GM21360 (cell line): Measurements from ENCODE around the gene APOC3.
A peak's percentile ranks its signal among the peaks of the same experiment; 100 is the strongest.

ENCODE experiments used
- ATAC-seq: cut with Tn5 transposase; IDR thresholded peaks from one replicate; pipeline ENCODE4 v1.9.1; 2021; ENCODE audit warnings: mild to moderate bottlenecking, moderate library complexity; ENCODE audit not compliant: unreplicated experiment

Gene APOC3

DNA sequence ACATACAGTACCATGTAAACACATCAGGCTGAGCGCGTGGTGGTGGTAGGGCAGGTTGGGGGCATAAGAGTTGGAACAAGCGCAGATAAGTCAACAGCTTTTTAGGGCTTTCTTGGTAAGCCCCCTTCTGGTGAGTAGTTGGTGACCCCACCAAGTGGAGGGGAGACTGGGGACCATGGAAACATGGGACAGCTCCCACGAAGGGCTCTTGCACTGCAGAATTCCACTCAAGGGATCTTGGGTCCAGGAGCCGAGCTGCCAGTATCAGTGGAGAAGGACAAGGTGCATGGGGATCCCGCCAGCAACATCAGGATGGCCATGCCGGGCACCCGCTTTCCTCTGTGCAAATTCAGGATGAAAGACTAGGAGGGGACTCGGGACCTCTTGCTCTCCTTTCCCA lies 14.0 kb downstream of the APOC3 start:
- no peak for ATAC-seq

DNA sequence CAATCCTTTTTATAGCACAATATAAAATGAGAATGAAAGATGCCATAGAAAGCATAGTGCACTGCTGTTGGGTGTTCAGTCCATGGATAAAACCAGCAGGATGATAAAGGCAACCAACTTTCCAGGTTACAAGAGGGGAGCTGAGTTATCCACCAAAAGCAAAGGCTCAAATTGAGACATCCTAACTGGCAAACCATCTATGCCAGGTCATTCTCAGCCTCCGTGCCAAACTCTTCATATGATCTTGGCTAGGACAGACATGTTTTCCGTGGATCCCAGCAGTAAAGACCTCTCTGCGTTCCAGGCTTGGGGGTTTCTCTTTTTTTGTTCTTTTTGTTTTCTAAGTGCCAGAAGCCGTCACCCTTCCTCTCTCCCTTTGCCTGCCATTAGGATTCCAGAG lies 15.0 kb downstream of the APOC3 start:
- ATAC-seq = no peak

DNA sequence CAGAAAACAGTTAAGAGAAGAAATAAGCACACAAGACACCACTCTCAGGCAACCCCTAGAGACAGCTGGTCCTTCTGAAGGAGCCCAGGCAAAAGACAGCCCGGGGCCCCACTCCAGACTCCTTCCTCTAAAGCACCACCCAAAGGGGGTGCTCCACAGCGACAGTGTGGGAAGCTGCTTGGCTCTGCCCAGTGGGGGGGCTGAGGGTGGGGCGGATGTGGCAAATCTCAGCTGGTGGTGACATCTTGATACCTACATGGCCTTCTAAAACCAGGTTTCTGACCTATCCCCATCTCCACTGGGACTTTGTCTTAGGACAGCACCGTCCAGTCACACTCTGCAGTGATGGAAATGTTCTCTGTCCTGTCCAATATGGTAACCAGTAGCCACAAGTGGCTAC lies 17.9 kb downstream of the APOC3 start:
- ATAC-seq = no peak

DNA sequence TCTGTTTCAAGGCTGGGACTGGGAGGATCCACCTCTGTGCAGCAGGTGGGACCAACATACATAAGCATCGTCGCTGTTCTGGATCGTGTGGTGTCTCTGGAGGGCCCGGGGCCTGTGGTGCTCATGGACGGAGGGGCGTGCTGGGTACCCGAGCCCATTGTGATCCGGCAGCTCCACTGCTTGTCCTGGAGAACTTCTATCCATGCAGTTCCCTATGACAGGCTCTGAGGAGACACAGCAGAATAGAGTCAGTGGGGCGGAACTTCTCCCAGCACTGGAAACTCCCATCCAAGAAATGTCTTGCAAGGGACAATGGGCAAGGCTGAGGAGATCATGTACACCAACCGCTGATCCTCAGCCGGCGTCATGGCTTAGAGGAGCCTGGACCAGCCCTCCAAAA lies 19.4 kb downstream of the APOC3 start:
- no peak for ATAC-seq

DNA sequence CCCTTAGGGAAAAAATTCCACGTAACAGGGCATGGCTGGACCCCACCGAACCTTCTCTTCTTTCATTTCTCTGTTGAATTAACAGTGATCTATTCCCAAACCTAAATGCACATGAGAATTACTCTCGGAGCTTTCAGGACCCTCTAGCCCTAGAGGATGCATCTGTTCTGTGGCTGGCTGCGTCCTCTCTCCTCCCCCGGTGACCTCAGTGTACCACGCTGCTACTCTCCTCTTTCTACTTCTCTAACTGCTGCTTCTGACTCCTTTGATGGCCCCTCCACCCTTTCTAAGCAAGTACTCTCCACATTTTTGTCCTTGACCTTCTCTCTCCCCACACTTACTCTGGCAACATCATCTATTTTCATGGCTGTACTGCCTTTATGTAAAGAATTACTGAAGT lies 19.8 kb downstream of the APOC3 start:
- no peak for ATAC-seq

DNA sequence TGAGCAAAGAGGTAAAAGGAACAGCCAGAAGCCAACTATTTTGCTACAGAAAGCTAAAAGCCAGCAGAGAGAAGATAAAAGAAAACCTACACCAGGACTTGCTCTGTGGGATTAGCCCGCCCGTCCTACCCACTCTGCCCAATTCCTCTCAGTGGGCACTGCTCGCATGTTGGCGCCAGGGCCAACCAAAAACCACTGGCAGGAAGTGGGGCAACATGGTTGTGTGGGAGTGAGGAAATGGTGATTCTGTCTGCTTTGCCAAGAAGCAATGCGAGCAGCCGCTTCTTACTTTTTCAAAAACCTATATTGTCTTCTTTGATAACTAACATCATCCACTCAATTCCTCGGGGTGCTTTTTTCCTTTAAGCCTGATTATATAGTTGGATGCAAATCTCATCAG lies 21.9 kb downstream of the APOC3 start:
- no peak for ATAC-seq

DNA sequence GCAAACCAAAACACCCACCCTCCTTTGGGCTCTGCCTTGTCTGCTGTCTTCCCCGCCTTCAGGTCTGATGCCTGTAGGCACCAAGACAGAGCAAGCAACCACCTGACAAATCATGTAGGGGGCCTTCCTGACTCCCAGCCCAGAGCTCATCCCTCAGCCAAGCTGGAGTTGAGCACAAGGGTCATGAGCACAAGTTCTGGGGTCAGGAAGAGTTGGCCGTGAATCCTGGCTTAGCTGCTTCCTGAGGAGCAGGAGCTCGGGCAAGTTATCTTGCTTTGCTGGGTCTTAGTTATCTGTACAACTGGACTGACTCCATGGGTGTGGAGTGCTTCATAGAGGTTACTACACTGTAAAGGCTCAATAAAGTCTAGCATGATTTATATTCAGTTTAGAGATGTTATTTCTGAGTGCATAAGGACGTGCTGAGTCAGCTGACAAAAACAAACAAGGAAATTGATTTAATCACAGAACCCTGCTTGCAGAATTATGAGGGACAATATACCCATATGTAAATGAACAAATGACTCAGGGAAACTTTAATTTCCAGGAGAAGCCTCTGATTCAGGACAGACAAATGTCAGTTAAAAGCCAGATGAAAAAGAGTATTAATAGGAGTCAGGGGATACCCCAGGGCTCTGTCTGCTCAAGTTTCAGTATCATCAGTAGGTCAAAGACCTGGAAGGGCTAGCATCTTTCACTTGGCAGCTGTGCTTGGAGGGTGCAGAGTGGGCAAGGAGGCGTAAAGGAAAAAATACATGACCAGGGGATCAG lies 22.7 kb downstream of the APOC3 start:
- ATAC-seq = no peak

DNA sequence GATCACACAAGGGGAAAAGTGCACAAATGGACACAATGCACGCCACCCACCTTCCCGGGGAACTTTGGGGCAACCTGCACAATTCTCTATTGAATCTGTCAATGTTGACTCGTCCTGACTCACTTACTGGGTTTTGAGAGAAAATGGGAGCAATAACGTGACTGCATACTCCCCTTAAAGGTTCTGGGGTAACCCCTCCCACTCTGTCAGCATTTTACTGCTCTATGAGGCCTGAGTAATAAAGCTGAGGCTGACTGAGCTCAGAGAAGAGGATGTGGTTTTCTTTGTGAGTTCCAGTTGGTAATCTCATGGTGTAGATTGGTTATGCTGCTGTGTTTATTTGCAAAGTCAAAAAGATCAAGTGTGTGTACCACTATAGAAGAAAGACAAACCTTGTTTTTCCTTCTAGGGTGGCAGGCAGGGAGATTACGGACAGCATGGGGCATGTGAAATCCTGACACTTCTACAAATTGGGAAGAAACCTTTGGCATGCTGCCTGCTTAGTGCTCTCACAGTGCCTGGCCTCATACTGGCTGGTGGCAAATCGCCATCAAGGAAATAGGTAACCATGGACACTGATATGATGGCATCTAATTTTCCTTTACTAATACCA lies 23.9 kb downstream of the APOC3 start:
- peak; percentile 86 for ATAC-seq

DNA sequence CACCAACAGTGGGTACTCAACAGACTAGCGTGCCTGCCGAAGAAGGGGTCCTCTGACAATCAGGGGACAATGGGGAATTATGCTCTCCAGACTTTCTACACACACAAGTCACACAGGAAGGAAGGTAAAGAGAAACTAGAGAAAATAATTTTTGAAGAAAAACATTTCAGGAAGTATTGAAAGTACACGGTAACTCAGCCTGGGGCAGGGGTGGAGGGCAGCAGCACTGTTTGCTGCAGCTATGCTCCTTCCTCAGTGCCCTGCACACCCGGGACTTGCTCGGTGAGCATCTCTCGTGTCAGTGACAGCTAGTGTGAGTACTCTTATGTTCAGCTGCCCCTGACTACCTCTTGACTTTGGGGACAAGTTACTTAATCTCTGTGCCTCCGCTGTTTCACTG lies 25.7 kb downstream of the APOC3 start:
- ATAC-seq = no peak

DNA sequence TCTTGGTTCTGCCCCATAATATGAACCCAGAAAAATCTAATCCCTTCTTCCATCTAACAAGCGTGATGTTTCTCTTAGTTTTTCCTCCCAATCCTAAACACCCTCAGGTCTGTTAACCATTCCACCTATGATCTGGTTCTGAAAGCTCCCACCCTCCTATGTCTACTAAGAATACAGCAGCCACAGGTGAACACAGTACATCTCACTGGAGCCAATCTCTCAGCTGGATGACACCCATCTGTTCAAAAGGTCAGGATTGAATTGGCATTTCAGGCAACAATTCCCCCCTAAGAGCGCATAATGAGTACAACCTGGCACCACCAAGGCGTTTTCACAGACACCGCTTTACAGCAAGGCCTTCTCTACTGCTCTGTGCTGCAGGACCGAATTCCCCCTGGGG lies 26.7 kb downstream of the APOC3 start:
- no peak for ATAC-seq

DNA sequence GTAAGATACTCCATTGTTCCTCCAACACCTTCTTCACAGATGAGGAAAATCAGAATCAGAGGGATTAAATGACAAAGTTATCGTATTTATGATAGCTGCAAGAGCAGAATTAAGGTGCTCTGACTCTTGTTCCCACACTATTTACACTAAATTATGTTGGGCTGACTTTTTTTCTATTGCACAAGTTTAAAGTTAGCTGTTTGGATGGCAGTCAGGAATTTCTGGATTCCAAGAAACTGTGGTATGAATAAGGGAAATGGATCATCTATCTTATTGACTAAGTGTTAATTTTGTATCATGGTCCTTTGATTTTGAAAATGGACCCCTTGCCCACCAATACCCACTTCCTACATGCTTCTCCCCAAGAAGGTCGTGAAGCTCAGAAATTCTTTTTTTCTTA lies 27.6 kb downstream of the APOC3 start:
- no peak for ATAC-seq

DNA sequence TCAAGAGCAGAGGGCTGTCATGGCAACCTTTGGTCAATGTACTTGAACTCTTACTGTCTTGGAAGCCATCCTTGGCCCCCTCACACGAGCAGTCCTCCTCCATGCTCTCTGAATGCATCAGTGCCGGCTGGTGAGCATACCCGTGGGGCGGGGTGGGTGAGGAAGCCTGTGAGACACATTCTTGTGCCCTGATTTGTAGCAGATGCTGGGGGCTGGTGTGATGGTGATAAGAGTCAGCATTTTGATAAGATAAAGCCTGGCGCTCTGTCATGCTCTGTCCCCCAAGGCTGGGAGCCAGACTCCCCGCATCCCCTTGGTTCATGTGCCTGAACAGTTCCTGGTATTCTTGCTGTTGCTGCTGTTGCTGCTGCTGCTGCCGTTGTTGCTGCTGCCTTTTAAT lies 28.2 kb downstream of the APOC3 start:
- ATAC-seq = no peak

DNA sequence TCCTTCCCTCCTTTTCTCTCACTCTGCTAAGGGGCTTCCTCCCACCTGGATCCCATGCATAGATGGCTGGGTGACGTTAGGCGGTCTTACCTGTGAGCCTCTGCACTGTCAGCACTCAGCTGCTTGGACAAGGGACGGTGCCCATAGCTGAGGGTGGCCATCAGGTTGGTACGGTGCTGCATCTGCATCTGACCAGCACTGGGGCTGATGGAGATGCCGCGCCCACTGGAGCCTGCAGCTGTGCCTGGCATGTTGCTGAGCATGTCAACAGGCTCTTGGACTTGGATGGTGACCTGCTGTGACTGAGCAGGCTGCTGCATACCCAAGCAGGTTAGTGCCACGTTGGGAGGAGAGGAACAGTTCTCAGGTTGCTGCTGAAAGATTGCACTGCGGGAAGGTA lies 29.5 kb downstream of the APOC3 start:
- ATAC-seq = no peak

DNA sequence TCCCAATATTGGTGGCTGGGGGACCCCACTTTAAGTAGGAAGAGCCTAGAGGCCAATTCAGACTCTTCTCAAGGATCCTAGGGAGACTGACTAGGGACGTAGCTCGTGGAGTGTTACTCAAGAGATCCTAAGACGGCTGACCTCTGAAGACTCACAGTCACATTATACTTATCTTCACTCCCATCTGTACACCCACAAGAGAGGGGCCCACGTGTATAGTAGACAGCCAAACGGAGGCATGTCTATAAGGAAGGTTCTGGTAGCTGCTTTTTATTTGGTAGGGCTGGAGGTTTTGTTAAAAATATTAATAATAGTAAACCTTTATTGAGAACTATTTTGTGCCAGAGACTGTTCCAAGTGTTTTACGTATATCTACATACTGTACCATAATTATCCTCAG lies 30.6 kb downstream of the APOC3 start:
- no peak for ATAC-seq

DNA sequence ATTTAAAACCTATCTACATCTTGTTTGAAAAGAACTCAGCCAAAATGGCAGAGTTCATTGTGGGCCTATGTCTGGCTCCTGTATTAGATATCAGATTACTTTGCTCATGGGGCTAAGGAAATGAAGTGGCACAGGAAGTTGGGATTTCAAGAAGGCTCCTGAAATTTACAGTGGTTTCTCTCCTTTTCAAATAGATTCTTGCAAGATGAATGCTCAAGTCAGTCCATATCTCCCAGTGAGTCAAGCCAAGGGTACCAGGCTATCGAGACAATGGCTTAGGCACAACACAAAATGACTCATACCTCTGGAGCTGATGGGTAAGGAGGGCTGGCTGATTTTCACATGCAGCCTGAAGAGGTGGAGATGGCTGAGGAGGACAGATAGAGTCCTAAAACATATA lies 31.8 kb downstream of the APOC3 start:
- ATAC-seq = no peak

DNA sequence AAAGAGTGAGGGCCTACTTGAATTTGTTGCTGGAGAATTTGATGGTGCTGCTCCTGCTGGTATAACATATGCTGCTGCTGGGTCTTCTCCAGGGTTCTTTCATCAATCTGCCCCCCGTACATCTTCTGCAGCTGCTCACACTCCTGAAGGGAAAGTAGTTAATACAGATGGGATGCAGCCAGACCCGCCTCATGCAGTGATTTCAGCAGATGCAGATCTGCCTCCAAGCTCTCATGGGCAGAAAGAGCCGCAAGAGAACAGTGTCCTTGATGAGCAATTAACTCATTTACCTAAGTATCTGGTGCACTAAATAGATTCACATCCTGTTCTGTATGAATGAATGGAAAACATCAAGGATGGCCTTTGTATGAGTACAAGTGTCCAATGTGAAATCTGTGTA lies 32.5 kb downstream of the APOC3 start:
- no peak for ATAC-seq

DNA sequence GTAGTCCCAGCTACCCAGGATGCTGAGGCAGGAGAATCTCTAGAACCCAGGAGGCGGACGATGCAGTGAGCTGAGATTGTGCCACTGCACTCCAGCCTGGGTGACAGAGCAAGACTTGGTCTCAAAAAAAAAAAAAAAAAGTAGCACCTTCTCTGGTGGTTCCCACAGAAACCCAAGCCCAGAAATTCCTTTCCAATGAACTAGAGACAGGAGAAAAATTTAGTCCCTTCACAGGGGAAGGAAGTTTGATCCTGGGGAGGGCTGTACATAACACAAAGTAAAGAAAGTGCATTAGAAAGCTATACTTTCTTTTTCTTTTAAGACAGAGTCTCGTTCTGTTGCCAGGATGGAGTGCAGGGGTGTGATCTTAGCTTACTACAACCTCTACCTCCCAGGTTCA lies 33.2 kb downstream of the APOC3 start:
- no peak for ATAC-seq

DNA sequence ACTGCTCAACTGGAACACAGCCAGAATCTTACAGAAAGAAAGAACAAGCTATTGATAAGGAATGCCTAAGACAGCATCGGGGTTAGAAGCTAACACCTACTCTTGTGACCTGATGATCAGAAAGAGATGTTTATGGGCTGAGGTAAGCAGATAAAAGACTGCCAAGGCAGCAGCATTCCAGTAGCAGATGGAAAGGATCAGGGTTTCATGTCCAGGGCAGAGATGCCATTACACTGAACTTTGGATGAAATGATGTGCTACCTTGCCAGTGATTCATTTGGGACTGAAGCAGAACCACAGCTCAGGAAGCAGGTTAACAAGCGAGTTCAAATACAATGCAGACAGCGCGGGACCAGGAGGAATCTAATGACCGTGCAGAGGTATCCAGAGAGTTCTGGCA lies 34.8 kb downstream of the APOC3 start:
- no peak for ATAC-seq

DNA sequence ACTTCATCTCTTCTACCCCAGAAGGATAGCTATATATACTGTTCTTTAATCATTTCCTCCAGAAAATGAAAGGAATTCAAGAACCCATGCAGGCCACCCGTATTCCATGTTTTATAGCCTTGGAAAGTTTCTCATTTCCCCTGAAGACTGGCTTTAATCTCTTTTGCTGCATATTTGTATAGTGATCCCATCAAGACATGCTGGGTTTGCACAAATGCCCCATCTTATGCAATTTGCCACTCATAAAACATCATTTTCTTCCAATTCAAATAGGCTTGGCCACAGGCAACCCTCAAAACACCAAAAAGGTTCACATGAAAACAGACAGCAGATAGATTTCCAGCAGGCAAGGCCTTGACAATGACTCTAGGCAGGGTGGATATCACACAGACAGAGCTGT lies 36.0 kb downstream of the APOC3 start:
- ATAC-seq = no peak

DNA sequence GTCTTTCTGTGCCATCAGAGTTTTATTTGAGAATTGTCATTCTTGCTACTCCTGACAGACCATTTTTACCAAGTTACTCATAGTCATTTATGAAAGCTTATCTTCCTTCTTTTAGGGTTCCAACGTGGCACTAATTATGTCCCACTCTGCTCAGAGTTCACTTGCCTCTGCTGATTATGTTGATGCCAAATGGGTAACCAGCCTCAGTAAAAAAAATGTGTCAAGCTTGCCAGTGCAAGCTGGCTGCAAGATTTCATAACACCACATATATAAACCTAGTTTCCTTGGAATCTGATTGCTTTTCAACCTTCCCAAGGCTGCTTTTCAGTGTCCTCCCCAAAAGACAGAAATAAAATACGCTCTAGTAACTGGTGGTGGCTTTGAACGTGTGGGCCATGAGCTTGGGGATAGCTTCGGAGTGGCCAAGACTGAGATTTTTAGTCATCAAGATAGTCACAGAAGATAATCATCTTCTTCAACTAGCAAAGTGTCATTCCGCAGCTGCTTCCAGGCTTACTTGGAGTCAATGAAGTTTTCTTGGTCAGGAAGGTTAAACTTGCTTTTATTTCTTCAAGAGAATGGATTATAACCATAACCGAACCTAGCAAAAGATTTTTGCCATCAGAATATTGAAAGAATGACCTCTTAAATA lies 37.2 kb downstream of the APOC3 start:
- no peak for ATAC-seq

DNA sequence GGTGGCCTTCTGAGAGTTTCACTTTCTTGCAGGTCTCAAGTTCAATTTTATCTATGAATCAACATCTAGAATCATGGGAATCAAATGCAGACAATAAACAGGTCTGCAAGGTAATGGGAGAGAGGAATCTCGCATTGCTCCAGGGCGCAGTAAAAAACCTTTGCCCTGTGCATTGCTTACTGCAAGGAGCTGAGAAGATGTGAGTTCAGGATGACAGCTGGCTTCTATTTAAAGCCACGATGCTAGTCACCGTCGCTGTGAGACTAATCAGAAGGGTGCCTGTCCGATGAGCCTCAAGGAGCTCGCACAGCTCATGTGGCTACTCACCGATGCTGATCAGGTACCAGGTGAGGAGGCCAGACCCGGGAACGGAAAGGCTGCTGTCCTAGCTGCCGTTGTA lies 37.9 kb downstream of the APOC3 start:
- no peak for ATAC-seq

DNA sequence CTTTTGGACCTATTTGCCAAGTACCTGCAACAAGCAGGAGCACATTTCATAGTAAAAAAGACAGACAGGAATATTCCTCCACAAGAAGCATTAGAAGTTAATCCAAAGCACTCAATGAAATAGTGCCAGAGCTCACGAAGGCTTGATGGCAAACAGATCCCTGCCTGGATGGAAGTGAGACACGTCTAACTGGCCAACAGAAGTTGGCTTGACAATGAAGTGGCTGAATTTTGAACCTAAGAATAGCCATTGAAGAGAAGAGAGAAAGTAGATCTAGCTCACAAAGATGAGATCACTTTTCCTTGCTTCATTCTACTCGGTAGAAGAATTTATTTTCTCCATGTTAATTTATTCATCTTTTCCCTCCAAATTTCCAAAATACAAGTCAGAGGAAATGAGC lies 38.4 kb downstream of the APOC3 start:
- ATAC-seq = no peak
